H9 (cell line): ENCODE measurements around the gene ZNF618. TPM values are rescaled to one million over a fixed set of nuclear protein-coding genes. Genes with fewer than 3 reads are reported as not detected.

Experiments used
- DNase-seq: peaks from one replicate; pipeline ENCODE4 v3.0.0-alpha.2; 2017
- H2AFZ ChIP-seq: one replicate; pipeline ENCODE4 v1.6.1; 2013; ENCODE audit warnings: mild to moderate bottlenecking, low read length, control low read depth, moderate library complexity
- H2AK5ac ChIP-seq: 2 replicates; pipeline ENCODE4 v1.6.1; 2013; ENCODE audit warnings: low read length, control low read depth, mixed read lengths; ENCODE audit not compliant: insufficient read length
- H2BK120ac ChIP-seq: one replicate; pipeline ENCODE4 v1.6.1; 2013; ENCODE audit warnings: low read depth, mild to moderate bottlenecking, low read length, control low read depth, inconsistent platforms; ENCODE audit not compliant: poor library complexity, severe bottlenecking
- H2BK12ac ChIP-seq: 2 replicates; pipeline ENCODE4 v1.6.1; 2013; ENCODE audit warnings: low read length, control low read depth, mixed read lengths, low read depth; ENCODE audit not compliant: insufficient read length
- H2BK15ac ChIP-seq: 2 replicates; pipeline ENCODE4 v1.6.1; 2013; ENCODE audit warnings: low read depth, low read length, control low read depth
- H2BK20ac ChIP-seq: one replicate; pipeline ENCODE4 v1.6.1; 2013; ENCODE audit warnings: low read depth, mild to moderate bottlenecking, low read length, control low read depth, inconsistent platforms; ENCODE audit not compliant: poor library complexity, severe bottlenecking
- H2BK5ac ChIP-seq: 2 replicates; pipeline ENCODE4 v1.6.1; 2013; ENCODE audit warnings: low read length, control low read depth, mixed read lengths; ENCODE audit not compliant: insufficient read length
- H3K14ac ChIP-seq: 2 replicates; pipeline ENCODE4 v1.6.1; 2013; ENCODE audit warnings: low read length, control low read depth; ENCODE audit not compliant: insufficient read depth
- H3K18ac ChIP-seq: 2 replicates; pipeline ENCODE4 v1.6.1; 2013; ENCODE audit warnings: low read depth, mild to moderate bottlenecking, mixed read lengths, low read length, control low read depth; ENCODE audit not compliant: insufficient read length
- H3K23ac ChIP-seq: 2 replicates; pipeline ENCODE4 v1.6.1; 2013; ENCODE audit warnings: low read length, control low read depth, mixed read lengths, low read depth; ENCODE audit not compliant: insufficient read length
- H3K23me2 ChIP-seq: 2 replicates; pipeline ENCODE4 v1.6.1; 2013; ENCODE audit warnings: low read depth, mild to moderate bottlenecking, mixed read lengths, low read length, control low read depth; ENCODE audit not compliant: insufficient read length, poor library complexity, severe bottlenecking
- H3K27ac ChIP-seq: 2 replicates; pipeline ENCODE4 v1.5.1; 2013; ENCODE audit warnings: low read length, control low read depth, mixed read lengths, low read depth; ENCODE audit not compliant: insufficient read length
- H3K27me3 ChIP-seq: 2 replicates; pipeline ENCODE4 v1.6.1; 2013; ENCODE audit warnings: low read length, control low read depth, inconsistent platforms; ENCODE audit not compliant: insufficient read depth
- H3K4ac ChIP-seq: 2 replicates; pipeline ENCODE4 v1.6.1; 2013; ENCODE audit warnings: low read depth, mild to moderate bottlenecking, control low read depth, inconsistent platforms, low read length, moderate library complexity
- H3K4me1 ChIP-seq: 2 replicates; pipeline ENCODE4 v1.6.1; 2013; ENCODE audit warnings: low read length, control low read depth, inconsistent platforms; ENCODE audit not compliant: insufficient read depth
- H3K4me2 ChIP-seq: 2 replicates; pipeline ENCODE4 v1.6.1; 2013; ENCODE audit warnings: low read length, control low read depth, mixed read lengths; ENCODE audit not compliant: insufficient read length, insufficient read depth
- H3K56ac ChIP-seq: 2 replicates; pipeline ENCODE4 v1.6.1; 2013; ENCODE audit warnings: low read depth, mild to moderate bottlenecking, mixed read lengths, low read length, control low read depth; ENCODE audit not compliant: insufficient read length
- H3K79me1 ChIP-seq: 2 replicates; pipeline ENCODE4 v1.6.1; 2013; ENCODE audit warnings: low read depth, mild to moderate bottlenecking, moderate library complexity, low read length, control low read depth, inconsistent platforms; ENCODE audit not compliant: insufficient read depth, poor library complexity, severe bottlenecking
- H3K79me2 ChIP-seq: 2 replicates; pipeline ENCODE4 v1.6.1; 2013; ENCODE audit warnings: low read length, control low read depth, inconsistent platforms; ENCODE audit not compliant: insufficient read depth
- H3K9ac ChIP-seq: 2 replicates; pipeline ENCODE4 v1.6.1; 2013; ENCODE audit warnings: low read length, control low read depth, mixed read lengths; ENCODE audit not compliant: insufficient read length; ENCODE audit errors: extremely low read depth
- H3K9me3 ChIP-seq: one replicate; pipeline ENCODE4 v1.6.1; 2013; ENCODE audit warnings: low read depth, low read length, inconsistent platforms; ENCODE audit not compliant: control insufficient read depth
- H3T11ph ChIP-seq: one replicate; pipeline ENCODE4 v1.6.1; 2013; ENCODE audit warnings: mild to moderate bottlenecking, low read length, control low read depth, inconsistent platforms
- H4K20me1 ChIP-seq: one replicate; pipeline ENCODE4 v1.6.1; 2013; ENCODE audit not compliant: control insufficient read depth, insufficient read length, insufficient read depth
- H4K5ac ChIP-seq: 2 replicates; pipeline ENCODE4 v1.6.1; 2013; ENCODE audit warnings: low read depth, mild to moderate bottlenecking, mixed read lengths, low read length, control low read depth; ENCODE audit not compliant: insufficient read length
- H4K8ac ChIP-seq: replicated peaks from 2 replicates; pipeline ENCODE4 v1.6.1; 2013; ENCODE audit warnings: low read length, control low read depth, mixed read lengths, low read depth; ENCODE audit not compliant: insufficient read length
- H4K91ac ChIP-seq: 2 replicates; pipeline ENCODE4 v1.6.1; 2013; ENCODE audit warnings: low read depth, mild to moderate bottlenecking, moderate library complexity, mixed read lengths, low read length, control low read depth; ENCODE audit not compliant: insufficient read length
- H3K27ac Mint-ChIP-seq, 3 experiments: 2 replicates in 2 of 3; 3 replicates in 1 of 3; pipeline ENCODE4 v1.8.0; 2020 to 2021; ENCODE audit warnings: mixed read lengths in 3 of 3, mild to moderate bottlenecking in 1 of 3, moderate library complexity in 1 of 3
- H3K27me3 Mint-ChIP-seq: 2 replicates; pipeline ENCODE4 v1.8.0; 2021; ENCODE audit warnings: low read depth, mild to moderate bottlenecking, moderate library complexity, mixed read lengths
- H3K36me3 Mint-ChIP-seq, 3 experiments: 2 replicates in 2 of 3; 3 replicates in 1 of 3; pipeline ENCODE4 v1.8.0; 2020 to 2021; ENCODE audit warnings: low read depth in 3 of 3, mixed read lengths in 3 of 3; ENCODE audit not compliant: insufficient read depth in 1 of 3
- H3K4me1 Mint-ChIP-seq, 2 experiments: 2 replicates each; pipeline ENCODE4 v1.8.0; 2020; ENCODE audit warnings: mixed read lengths in 2 of 2
- H3K4me3 Mint-ChIP-seq, 2 experiments: 2 replicates in 1 of 2; 3 replicates in 1 of 2; pipeline ENCODE4 v1.8.0; 2020 to 2021; ENCODE audit warnings: mild to moderate bottlenecking in 2 of 2, mixed read lengths in 2 of 2, moderate library complexity in 1 of 2
- H3K9me3 Mint-ChIP-seq, 2 experiments: 2 replicates in 1 of 2; 3 replicates in 1 of 2; pipeline ENCODE4 v1.8.0; 2020; ENCODE audit warnings: mild to moderate bottlenecking in 2 of 2, mixed read lengths in 2 of 2, moderate library complexity in 1 of 2
- WGBS: extraction: QIAGEN DNeasy Blood & Tissue Kit; methylation state at CpG from one replicate; pipeline ENCODE4 v1.1.7; 2013; ENCODE audit warnings: missing lambda C conversion rate, low lambda C conversion rate, mixed read lengths; ENCODE audit not compliant: insufficient read length; ENCODE audit errors: extremely low coverage; 5-methylcytosine and 5-hydroxymethylcytosine counted together
- total RNA-seq: library from RNA; stranded (reverse); gene quantifications from 2 replicates; pipeline ENCODE4 v1.2.1, GENCODE V29; 2021
- TF ChIP-seq, protein P1 (sequence below): fragments of 200-600 bp; sonication (generic); conservative IDR thresholded peaks from 3 replicates; pipeline ENCODE4 v1.8.0; 2021; ENCODE audit warnings: antibody characterized with exemption, mild to moderate bottlenecking

The ZNF618 gene
- total RNA-seq, 1 experiment from 2014 or later = 13.6 TPM

DNA sequence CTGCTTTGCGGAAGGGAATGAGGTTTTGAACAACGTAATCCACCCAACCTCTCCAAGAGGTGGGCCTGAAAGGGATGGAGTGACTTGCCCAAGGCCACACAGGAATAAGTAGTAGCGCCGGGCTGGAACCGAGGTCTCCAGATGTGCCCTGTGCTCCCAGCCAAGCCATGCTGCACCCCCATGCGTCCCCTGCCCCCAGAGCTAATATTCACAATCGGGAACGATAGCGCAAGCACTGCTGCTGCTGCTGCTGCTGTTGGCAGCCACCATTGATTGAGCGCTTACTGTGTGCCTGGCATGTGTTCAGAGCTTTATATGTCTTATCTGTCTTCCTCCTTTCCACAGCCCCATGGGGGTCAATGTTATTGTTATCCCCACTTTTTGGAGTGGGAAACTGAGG lies 158.1 kb downstream of the ZNF618 start:
- Histone ChIP-seq H3K23ac (no peak overlapping the region), H3K18ac (no peak overlapping the region), H3K9me3 (no peaks in the 10 kb centered on the region), H3K4me1 (peaks cover 4% of the 10 kb centered on the region; the same call in 1 of the 2 replicates), H2BK120ac (no peak overlapping the region), H3K79me2 (no peaks in the 10 kb centered on the region), H2BK15ac (no peak overlapping the region), H3K23me2 (no peaks in the 10 kb centered on the region), H4K20me1 (no peaks in the 10 kb centered on the region), H3K79me1 (no peaks in the 10 kb centered on the region), H2AK5ac (no peak overlapping the region), H3K14ac (no peak overlapping the region), H3T11ph (no peak overlapping the region), H3K9ac (no peak overlapping the region), H2BK12ac (no peak overlapping the region), H3K4ac (no peak overlapping the region), H3K56ac (no peak overlapping the region), H3K27me3 (no peaks in the 10 kb centered on the region), H2BK5ac (no peak overlapping the region), H2AFZ (no peak overlapping the region), H4K8ac (no peak overlapping the region), H3K4me2 (no peak overlapping the region), H3K27ac (no peak overlapping the region), H2BK20ac (no peak overlapping the region), H4K91ac (no peak overlapping the region), H4K5ac (no peak overlapping the region)
- H3K9me3 Mint-ChIP-seq = no peaks in the 10 kb centered on the region
- DNase-seq = no peak
- H3K27me3 Mint-ChIP-seq = no peaks in the 10 kb centered on the region
- H3K27ac Mint-ChIP-seq = no peak overlapping the region
- no CpG with 5 or more reads among the region's 10 CpGs for WGBS
- H3K4me1 Mint-ChIP-seq = peaks cover 14 to 21% of the 10 kb centered on the region in 2 experiments
- H3K4me3 Mint-ChIP-seq = no peak overlapping the region
- peaks cover 13 to 50% (median 26%) of the 10 kb centered on the region in 3 experiments; a peak in 6 of 7 replicates for H3K36me3 Mint-ChIP-seq
- TF ChIP-seq, protein P1, sequence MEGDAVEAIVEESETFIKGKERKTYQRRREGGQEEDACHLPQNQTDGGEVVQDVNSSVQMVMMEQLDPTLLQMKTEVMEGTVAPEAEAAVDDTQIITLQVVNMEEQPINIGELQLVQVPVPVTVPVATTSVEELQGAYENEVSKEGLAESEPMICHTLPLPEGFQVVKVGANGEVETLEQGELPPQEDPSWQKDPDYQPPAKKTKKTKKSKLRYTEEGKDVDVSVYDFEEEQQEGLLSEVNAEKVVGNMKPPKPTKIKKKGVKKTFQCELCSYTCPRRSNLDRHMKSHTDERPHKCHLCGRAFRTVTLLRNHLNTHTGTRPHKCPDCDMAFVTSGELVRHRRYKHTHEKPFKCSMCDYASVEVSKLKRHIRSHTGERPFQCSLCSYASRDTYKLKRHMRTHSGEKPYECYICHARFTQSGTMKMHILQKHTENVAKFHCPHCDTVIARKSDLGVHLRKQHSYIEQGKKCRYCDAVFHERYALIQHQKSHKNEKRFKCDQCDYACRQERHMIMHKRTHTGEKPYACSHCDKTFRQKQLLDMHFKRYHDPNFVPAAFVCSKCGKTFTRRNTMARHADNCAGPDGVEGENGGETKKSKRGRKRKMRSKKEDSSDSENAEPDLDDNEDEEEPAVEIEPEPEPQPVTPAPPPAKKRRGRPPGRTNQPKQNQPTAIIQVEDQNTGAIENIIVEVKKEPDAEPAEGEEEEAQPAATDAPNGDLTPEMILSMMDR = no peak
